GM18502 (cell line): ENCODE data around the gene GLE1.
"Not testable (repeated sequence)": the region's sequence is repeated elsewhere in the genome, so short reads cannot be mapped to it uniquely, and the experiment has no call there.

Experiments
- ATAC-seq: cut with Tn5 transposase; IDR thresholded peaks from one replicate; pipeline ENCODE4 v1.9.1; 2021; ENCODE audit warnings: mild to moderate bottlenecking; ENCODE audit not compliant: unreplicated experiment, poor library complexity

GLE1 gene

GRCh38 chr9:128550770-128551656, 46.5 kb downstream of the GLE1 start:
- ATAC-seq = no peak

- no peak for ATAC-seq
Observed at GRCh38 chr9:128551657-128552152, 47.2 kb downstream of the GLE1 start.

GRCh38 chr9:128552153-128552743, 47.7 kb downstream of the GLE1 start, which contains the start of gene SPTAN1:
Gene SPTAN1 (plus strand): TSS chr9:128552587. CDS start chr9:128566741, 14,154 bp downstream.
- peak; percentile 81 for ATAC-seq

- ATAC-seq = peak; percentile 33
Observed at GRCh38 chr9:128552744-128553440, 48.4 kb downstream of the GLE1 start.

GRCh38 chr9:128553728-128554127, 49.2 kb downstream of the GLE1 start:
- ATAC-seq = no peak

GRCh38 chr9:128554155-128554862, 49.8 kb downstream of the GLE1 start:
- no peak for ATAC-seq

- ATAC-seq = no peak
Observed at GRCh38 chr9:128555180-128555721, 50.7 kb downstream of the GLE1 start.

GRCh38 chr9:128556276-128556675, 51.8 kb downstream of the GLE1 start:
- ATAC-seq = no peak

GRCh38 chr9:128556926-128557634, 52.6 kb downstream of the GLE1 start:
- no peak for ATAC-seq

- ATAC-seq = peak; percentile 73
Observed at GRCh38 chr9:128558431-128559310, 54.2 kb downstream of the GLE1 start.

- ATAC-seq = no peak
Observed at GRCh38 chr9:128565578-128565977, 61.1 kb downstream of the GLE1 start.

GRCh38 chr9:128568470-128569078, 64.1 kb downstream of the GLE1 start:
- ATAC-seq = no peak

GRCh38 chr9:128575469-128575868, 71.0 kb downstream of the GLE1 start:
- ATAC-seq = no peak

- no peak for ATAC-seq
Observed at GRCh38 chr9:128575916-128576315, 71.4 kb downstream of the GLE1 start.

- no peak for ATAC-seq
Observed at GRCh38 chr9:128577206-128577605, 72.7 kb downstream of the GLE1 start.

GRCh38 chr9:128579194-128579593, 74.7 kb downstream of the GLE1 start:
- ATAC-seq = no peak

- ATAC-seq = no peak
Observed at GRCh38 chr9:128580731-128581130, 76.2 kb downstream of the GLE1 start.

GRCh38 chr9:128585155-128585554, 80.6 kb downstream of the GLE1 start:
- ATAC-seq = not testable (repeated sequence)
